AG04450 (cell line): ENCODE results near the gene GMIP. TPM values are rescaled to one million over a fixed set of nuclear protein-coding genes. Genes with fewer than 3 reads are reported as not detected.

Experiments
- CTCF ChIA-PET: fragments of 300-600, 350-600 bp; formaldehyde crosslinking; extraction: SDS; loops from one replicate; lab custom pipeline; 2022; ENCODE audit warnings: antibody characterized with exemption, inconsistent platforms; lab: Charles Lee
- POLR2A ChIA-PET: fragments of 350-600 bp; formaldehyde crosslinking; extraction: SDS; loops from one replicate; lab custom pipeline; 2021; ENCODE audit warnings: antibody characterized with exemption, inconsistent platforms; lab: Yijun Ruan, JAX
- DNase-seq: peaks from one replicate; pipeline ENCODE4 v3.0.0-alpha.2; 2011; ENCODE audit warnings: low read depth, low spot score
- H3K27ac ChIP-seq: one replicate; pipeline ENCODE4 v1.5.1; 2012; ENCODE audit warnings: low read depth, low read length, control low read depth
- H3K27me3 ChIP-seq: one replicate; pipeline ENCODE4 v1.6.0; 2012; ENCODE audit warnings: low read length; ENCODE audit not compliant: control insufficient read depth, insufficient read depth
- H3K4me3 ChIP-seq: 2 replicates; pipeline ENCODE4 v1.5.1; 2011; ENCODE audit warnings: mild to moderate bottlenecking, low read depth, low read length, control low read depth
- H3K9me3 ChIP-seq: 2 replicates; pipeline ENCODE4 v1.5.1; 2012; ENCODE audit warnings: low read length; ENCODE audit not compliant: control insufficient read depth, insufficient read depth
- polyA plus RNA-seq: library from polyadenylated mRNA; depleted of rRNA; stranded (reverse); fragments of >200 nt; gene quantifications from 2 replicates; pipeline ENCODE4 v1.2.3, GENCODE V29; 2011
- TF ChIP-seq, protein P1 (sequence below): IDR thresholded peaks from 2 replicates; pipeline ENCODE4 v1.5.1; 2011; ENCODE audit warnings: low read depth, low read length, control low read depth, inconsistent platforms

Gene GMIP
- polyA plus RNA-seq, 1 experiment = 3.1 TPM

DNA sequence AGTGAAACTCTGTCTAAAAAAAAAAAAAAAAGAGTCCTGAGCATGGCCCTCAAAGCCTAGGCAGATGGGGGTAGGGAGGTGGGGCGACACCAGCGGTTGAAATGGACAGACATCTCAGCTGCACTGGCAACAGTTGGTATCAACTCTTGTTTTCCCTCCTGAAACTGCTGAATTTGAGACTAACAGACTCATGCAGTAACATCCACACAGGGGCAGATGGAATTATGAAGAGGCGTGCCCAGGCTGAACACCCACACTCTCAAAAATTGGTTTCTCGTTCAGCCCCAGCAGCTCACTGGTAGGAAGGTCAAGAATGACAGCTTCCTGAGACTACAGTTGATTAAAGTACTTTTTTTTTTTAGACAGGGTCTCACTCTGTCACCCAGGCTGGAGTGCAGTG lies 49.1 kb downstream of the GMIP start:
- DNase-seq = no peak
- TF ChIP-seq, protein P1, sequence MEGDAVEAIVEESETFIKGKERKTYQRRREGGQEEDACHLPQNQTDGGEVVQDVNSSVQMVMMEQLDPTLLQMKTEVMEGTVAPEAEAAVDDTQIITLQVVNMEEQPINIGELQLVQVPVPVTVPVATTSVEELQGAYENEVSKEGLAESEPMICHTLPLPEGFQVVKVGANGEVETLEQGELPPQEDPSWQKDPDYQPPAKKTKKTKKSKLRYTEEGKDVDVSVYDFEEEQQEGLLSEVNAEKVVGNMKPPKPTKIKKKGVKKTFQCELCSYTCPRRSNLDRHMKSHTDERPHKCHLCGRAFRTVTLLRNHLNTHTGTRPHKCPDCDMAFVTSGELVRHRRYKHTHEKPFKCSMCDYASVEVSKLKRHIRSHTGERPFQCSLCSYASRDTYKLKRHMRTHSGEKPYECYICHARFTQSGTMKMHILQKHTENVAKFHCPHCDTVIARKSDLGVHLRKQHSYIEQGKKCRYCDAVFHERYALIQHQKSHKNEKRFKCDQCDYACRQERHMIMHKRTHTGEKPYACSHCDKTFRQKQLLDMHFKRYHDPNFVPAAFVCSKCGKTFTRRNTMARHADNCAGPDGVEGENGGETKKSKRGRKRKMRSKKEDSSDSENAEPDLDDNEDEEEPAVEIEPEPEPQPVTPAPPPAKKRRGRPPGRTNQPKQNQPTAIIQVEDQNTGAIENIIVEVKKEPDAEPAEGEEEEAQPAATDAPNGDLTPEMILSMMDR = no peak
- POLR2A ChIA-PET = no interaction called here

DNA sequence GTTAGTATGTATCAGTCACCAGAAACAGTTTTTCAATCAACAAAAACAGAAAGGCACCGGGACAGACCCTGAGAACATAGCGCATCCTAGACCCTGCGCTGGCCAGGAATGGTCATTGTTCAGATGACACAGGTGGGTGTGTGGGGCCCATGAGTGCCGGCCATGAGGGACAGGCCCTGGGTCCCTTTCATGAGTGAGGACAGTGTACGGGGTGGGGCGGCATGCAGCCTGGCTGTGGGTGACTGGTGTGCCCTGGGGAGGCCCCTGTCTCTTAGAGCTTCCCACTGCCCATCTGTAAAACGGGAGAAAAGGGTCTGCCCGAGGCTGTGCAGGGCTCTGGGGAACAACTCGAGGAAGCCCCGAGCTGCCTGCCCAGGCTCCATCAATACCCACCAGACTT lies 50.8 kb downstream of the GMIP start:
- ChIA-PET POLR2A (interaction anchor here (0.6 kb wide), 1 partner anchor 61 kb away, joined by 7 read pairs; no protein-coding TSS in a partner anchor), CTCF (interaction anchor here (1.5 to 2.2 kb wide), 2 partner anchors 38 to 40 kb away, joined by 3 to 10 read pairs; no protein-coding TSS in a partner anchor)
- no peak for DNase-seq
- Histone ChIP-seq H3K9me3 (no peaks in the 10 kb centered on the region), H3K27me3 (no peaks in the 10 kb centered on the region), H3K27ac (no peak overlapping the region), H3K4me3 (no peak overlapping the region)
- TF ChIP-seq, protein P1 = no peak

More for the DNA sequence above, 49.1 kb downstream of the GMIP start:
- CTCF ChIA-PET = interaction anchor here (1.2 to 1.8 kb wide), 2 partner anchors 42 to 63 kb away, joined by 4 to 6 read pairs; no protein-coding TSS in a partner anchor
- Histone ChIP-seq H3K9me3 (no peaks in the 10 kb centered on the region), H3K4me3 (no peak overlapping the region), H3K27me3 (no peaks in the 10 kb centered on the region), H3K27ac (no peak overlapping the region)

DNA sequence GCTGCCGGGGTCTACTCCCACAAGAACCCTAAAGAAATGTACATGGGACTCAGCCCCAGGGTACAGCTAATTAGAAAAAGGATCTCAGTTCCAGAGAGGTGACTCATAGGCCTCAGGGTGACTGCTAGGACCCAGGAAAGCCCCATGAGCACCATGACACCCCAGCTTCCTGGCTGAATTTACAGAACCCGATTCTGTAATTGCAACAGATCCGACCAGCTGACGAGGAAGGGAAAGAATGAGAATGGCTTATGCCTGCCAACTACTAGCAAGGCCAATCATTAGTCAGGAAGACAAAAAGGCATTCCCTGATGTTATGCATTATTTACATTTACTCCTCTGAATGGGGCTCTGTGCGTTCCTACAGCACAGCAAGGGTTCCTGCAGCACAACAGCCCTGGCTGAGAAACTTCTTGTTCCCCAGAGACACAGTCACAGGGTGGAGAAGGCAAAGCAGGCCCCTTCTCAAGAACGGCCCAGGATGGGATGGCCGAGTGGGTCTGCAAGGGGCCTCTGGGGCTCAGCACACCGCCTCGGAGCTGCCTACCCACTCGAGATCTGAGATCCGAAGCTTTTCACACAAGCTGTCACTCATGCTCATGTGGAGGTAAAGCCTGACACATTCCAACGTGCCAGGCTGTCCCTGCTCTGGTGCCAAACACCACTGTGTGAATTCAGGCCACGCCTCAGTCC lies 52.2 kb downstream of the GMIP start:
- TF ChIP-seq, protein P1 = no peak
- Histone ChIP-seq H3K4me3 (no peak overlapping the region; the same call in 1 of the 2 replicates), H3K9me3 (no peaks in the 10 kb centered on the region), H3K27me3 (no peaks in the 10 kb centered on the region), H3K27ac (peak overlapping the region; percentile 96)
- POLR2A ChIA-PET = interaction anchor here (0.6 to 1.2 kb wide), 4 partner anchors 23 to 75 kb away, joined by 3 to 7 read pairs (median 4); no protein-coding TSS in a partner anchor
- DNase-seq = peak; percentile 95
- CTCF ChIA-PET = interaction anchor here (2.2 to 2.6 kb wide), 2 partner anchors 39 to 59 kb away, joined by 10 to 14 read pairs; no protein-coding TSS in a partner anchor

DNA sequence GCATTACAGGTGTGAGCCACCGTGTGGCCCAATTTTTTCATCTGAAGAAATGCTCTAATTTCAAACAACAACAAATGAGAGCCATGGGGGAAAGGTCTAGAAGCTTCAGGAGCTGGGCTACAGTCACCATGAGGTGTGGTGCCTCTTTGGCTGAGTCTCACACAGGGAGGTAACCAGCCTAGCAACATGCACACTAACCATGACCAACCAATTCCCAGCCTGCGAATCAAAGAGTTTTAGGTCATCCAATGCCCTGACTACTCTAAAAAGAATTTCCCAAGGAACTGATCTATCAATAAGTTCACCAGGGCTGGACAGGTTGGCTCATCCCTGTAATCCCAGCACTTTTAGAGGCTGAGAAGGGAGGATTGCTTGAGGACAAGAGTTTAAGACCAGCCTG lies 54.9 kb downstream of the GMIP start:
- CTCF ChIA-PET = interaction anchor here (1.9 kb wide), 1 partner anchor 34 kb away, joined by 5 read pairs; no protein-coding TSS in a partner anchor
- Histone ChIP-seq H3K9me3 (no peaks in the 10 kb centered on the region), H3K27ac (no peak overlapping the region), H3K27me3 (no peaks in the 10 kb centered on the region), H3K4me3 (no peak overlapping the region)
- no peak for DNase-seq
- POLR2A ChIA-PET = no interaction called here
- TF ChIP-seq, protein P1 = no peak

DNA sequence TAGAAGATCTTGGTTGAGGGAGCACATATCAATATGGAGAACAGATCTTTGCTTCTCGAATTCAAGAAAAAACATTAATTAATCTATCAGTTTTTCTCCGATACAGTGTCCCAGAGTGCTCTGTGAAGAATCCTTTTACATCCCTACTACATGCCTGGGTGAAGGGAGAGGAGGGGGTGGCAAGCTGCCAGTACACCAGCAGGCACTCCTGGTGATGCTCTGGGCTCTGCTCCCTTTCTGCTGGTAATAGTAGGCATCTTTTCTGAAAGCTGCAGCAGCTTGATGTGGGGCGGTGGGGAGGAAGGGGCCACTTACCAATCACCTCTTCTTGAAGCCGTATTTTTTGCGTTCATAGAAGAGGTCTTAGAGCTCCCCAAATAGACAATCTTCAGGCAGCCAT lies 55.7 kb downstream of the GMIP start:
- ChIA-PET CTCF (interaction anchor here (1.9 kb wide), 1 partner anchor 33 kb away, joined by 5 read pairs; no protein-coding TSS in a partner anchor), POLR2A (no interaction called here)
- TF ChIP-seq, protein P1 = no peak
- Histone ChIP-seq H3K4me3 (no peak overlapping the region), H3K27me3 (no peaks in the 10 kb centered on the region), H3K9me3 (no peaks in the 10 kb centered on the region), H3K27ac (no peak overlapping the region)
- DNase-seq = no peak
